ENCODE data around the gene FITM1.

DNA sequence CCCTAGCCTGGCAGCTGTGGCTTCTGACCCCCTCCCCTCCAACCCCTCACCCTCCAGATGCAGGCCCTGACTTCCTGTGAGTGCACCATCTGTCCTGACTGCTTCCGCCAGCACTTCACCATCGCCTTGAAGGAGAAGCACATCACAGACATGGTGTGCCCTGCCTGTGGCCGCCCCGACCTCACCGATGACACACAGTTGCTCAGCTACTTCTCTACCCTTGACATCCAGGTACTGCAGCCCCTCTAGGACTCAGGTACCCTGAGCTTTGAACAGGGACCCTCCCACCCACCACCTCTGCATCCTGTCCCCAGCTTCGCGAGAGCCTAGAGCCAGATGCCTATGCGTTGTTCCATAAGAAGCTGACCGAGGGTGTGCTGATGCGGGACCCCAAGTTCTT lies 24.6 kb downstream of the FITM1 start:
- TF ChIP-seq POLR2A (IDR thresholded peaks at IDR 0.05): no peak
- TF ChIP-seq, protein P1, sequence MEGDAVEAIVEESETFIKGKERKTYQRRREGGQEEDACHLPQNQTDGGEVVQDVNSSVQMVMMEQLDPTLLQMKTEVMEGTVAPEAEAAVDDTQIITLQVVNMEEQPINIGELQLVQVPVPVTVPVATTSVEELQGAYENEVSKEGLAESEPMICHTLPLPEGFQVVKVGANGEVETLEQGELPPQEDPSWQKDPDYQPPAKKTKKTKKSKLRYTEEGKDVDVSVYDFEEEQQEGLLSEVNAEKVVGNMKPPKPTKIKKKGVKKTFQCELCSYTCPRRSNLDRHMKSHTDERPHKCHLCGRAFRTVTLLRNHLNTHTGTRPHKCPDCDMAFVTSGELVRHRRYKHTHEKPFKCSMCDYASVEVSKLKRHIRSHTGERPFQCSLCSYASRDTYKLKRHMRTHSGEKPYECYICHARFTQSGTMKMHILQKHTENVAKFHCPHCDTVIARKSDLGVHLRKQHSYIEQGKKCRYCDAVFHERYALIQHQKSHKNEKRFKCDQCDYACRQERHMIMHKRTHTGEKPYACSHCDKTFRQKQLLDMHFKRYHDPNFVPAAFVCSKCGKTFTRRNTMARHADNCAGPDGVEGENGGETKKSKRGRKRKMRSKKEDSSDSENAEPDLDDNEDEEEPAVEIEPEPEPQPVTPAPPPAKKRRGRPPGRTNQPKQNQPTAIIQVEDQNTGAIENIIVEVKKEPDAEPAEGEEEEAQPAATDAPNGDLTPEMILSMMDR (IDR thresholded peaks at IDR 0.05): no peak
- TF ChIP-seq POLR2AphosphoS5 (IDR thresholded peaks at IDR 0.05): no peak
